ENCODE measurements around the gene GCHFR.
A peak's percentile ranks its signal among the peaks of the same experiment; 100 is the strongest.

GCHFR gene

GRCh38 chr15:40750885-40751284, 13.0 kb upstream of the GCHFR start (continued):
- TF ChIP-seq ZNF175 (tag by site-specific recombination; IDR thresholded peaks at IDR 0.05), result no peak

GRCh38 chr15:40751745-40752144, 12.1 kb upstream of the GCHFR start:
- peaks cover 5 to 32% of the 10 kb centered on the region in 2 experiments; a peak in 2 of 3 replicates for H3K36me3 ChIP-seq (ENCODE audit: control insufficient read depth in 2 of 2, insufficient read depth in 1 of 2, low read length in 2 of 2)
- no peaks in the 10 kb centered on the region for H3K4me1 ChIP-seq (ENCODE audit: control insufficient read depth, insufficient read depth, low read length)
- no peak overlapping the region for H3K4me3 ChIP-seq (ENCODE audit: low read depth, low read length)
- no peak overlapping the region for H3K27ac ChIP-seq (ENCODE audit: extremely low read depth, low read depth, low read length)
- no peaks in the 10 kb centered on the region for H3K9me3 ChIP-seq (ENCODE audit: control insufficient read depth, insufficient read depth, low read depth, low read length)
- ChIA-PET CTCF (interaction anchor here (0.7 kb wide), 1 partner anchor 223 kb away, joined by 3 read pairs; no protein-coding TSS in a partner anchor), POLR2A (no interaction called here)
- TF ChIP-seq KLF16 (tag by site-specific recombination; IDR thresholded peaks at IDR 0.05) (no peak), SALL2 (tag by site-specific recombination; IDR thresholded peaks at IDR 0.05; ENCODE audit: borderline replicate concordance) (no peak), ZFP41 (tag by site-specific recombination; IDR thresholded peaks at IDR 0.05; ENCODE audit: borderline replicate concordance) (no peak), BCL11B (tag by site-specific recombination; IDR thresholded peaks at IDR 0.05; ENCODE audit: low read depth) (no peak), ZBTB1 (tag by site-specific recombination; IDR thresholded peaks at IDR 0.05) (no peak), ZFP37 (tag by site-specific recombination; IDR thresholded peaks at IDR 0.05) (no peak), ZNF324 (tag by site-specific recombination; IDR thresholded peaks at IDR 0.05) (no peak), PRDM6 (tag by site-specific recombination; IDR thresholded peaks at IDR 0.05) (no peak), CTCF (tag by site-specific recombination; IDR thresholded peaks at IDR 0.05) (no peak), ZNF677 (tag by site-specific recombination; IDR thresholded peaks at IDR 0.05) (no peak), ZNF600 (tag by site-specific recombination; IDR thresholded peaks at IDR 0.05) (no peak)

- CTCF ChIA-PET, result no interaction called here
- Histone ChIP-seq H3K4me3 (ENCODE audit: low read depth, low read length) (peak overlapping the region; percentile 93), H3K27ac (ENCODE audit: extremely low read depth, low read depth, low read length) (peak overlapping the region; percentile 93; the same call in 1 of the 2 replicates), H3K9me3 (ENCODE audit: control insufficient read depth, insufficient read depth, low read depth, low read length) (no peaks in the 10 kb centered on the region), H3K36me3 (ENCODE audit: control insufficient read depth in 2 of 2, insufficient read depth in 1 of 2, low read length in 2 of 2) (peaks cover 5 to 28% of the 10 kb centered on the region in 2 experiments; a peak in 2 of 3 replicates), H3K4me1 (ENCODE audit: control insufficient read depth, insufficient read depth, low read length) (no peaks in the 10 kb centered on the region)
- POLR2A ChIA-PET, result interaction anchor here (0.6 kb wide), 1 partner anchor 116 kb away, joined by 3 read pairs; no protein-coding TSS in a partner anchor
- no peak for TF ChIP-seq ZNF211 (tag by site-specific recombination; IDR thresholded peaks at IDR 0.05; ENCODE audit: low read depth)
- no peak for TF ChIP-seq ZNF449 (tag by site-specific recombination; IDR thresholded peaks at IDR 0.05)
- no peak for TF ChIP-seq ZNF341 (tag by site-specific recombination; IDR thresholded peaks at IDR 0.05; ENCODE audit: low read depth)
- no peak for TF ChIP-seq ELK4 (IDR thresholded peaks at IDR 0.05; ENCODE audit: borderline replicate concordance, low read depth, low read length)
- TF ChIP-seq KLF8 (tag by site-specific recombination; IDR thresholded peaks at IDR 0.05), result no peak
- no peak for TF ChIP-seq ZNF354C (tag by site-specific recombination; IDR thresholded peaks at IDR 0.05; ENCODE audit: borderline replicate concordance, low read depth)
- no peak for TF ChIP-seq ZNF76 (tag by site-specific recombination; IDR thresholded peaks at IDR 0.05; ENCODE audit: borderline replicate concordance, low read depth)
- no peak for TF ChIP-seq REPIN1 (tag by site-specific recombination; IDR thresholded peaks at IDR 0.05; ENCODE audit: low read depth)
- TF ChIP-seq ZNF623 (tag by site-specific recombination; IDR thresholded peaks at IDR 0.05), result no peak
- no peak for TF ChIP-seq ZNF398 (tag by site-specific recombination; IDR thresholded peaks at IDR 0.05)
- TF ChIP-seq ZNF629 (tag by site-specific recombination; IDR thresholded peaks at IDR 0.05), result no peak
- no peak for TF ChIP-seq ZNF302 (tag by site-specific recombination; IDR thresholded peaks at IDR 0.05; ENCODE audit: low read depth)
- TF ChIP-seq TRIM28 (IDR thresholded peaks at IDR 0.05; ENCODE audit: borderline replicate concordance, low read length), result no peak
- no peak for TF ChIP-seq ZNF10 (tag by site-specific recombination; IDR thresholded peaks at IDR 0.05)
- TF ChIP-seq ZNF48 (tag by site-specific recombination; IDR thresholded peaks at IDR 0.05), result no peak
Measured at GRCh38 chr15:40754574-40754882, 9.3 kb upstream of the GCHFR start.

Data from HEK293 (cell line).